Esophagus muscularis mucosa (tissue), 4 donors: Measurements from ENCODE around the gene EP400. TPM values are rescaled to one million over a fixed set of nuclear protein-coding genes. Genes with fewer than 3 reads are reported as not detected.

Experiments used
- DNase-seq: peaks from one replicate; pipeline ENCODE4 v3.0.0-alpha.2; 2017; ENCODE audit errors: extremely low spot score
- H3K27ac ChIP-seq, 4 donors: fragments of 200-600 bp; sonication (generic); replicated peaks in 1 of 4; 1 replicate in 3 of 4; 2 replicates in 1 of 4; pipeline ENCODE4 v1.5.1; 2016 to 2019; ENCODE audit warnings: mild to moderate bottlenecking in 1 of 4
- H3K27me3 ChIP-seq, 4 donors: fragments of 200-600 bp; sonication (generic); one replicate each; pipeline versions ENCODE4 v1.5.1 to v1.6.0; 2016 to 2019
- H3K36me3 ChIP-seq, 4 donors: fragments of 200-600 bp; sonication (generic); one replicate each; pipeline ENCODE4 v1.5.1; 2016 to 2019
- H3K4me1 ChIP-seq, 4 donors: fragments of 200-600 bp; sonication (generic); one replicate each; pipeline ENCODE4 v1.5.1; 2016 to 2019
- H3K4me3 ChIP-seq, 4 donors: fragments of 200-600 bp; sonication (generic); 1 replicate in 2 of 4; 2 replicates in 2 of 4; pipeline ENCODE4 v1.5.1; 2016 to 2019; ENCODE audit warnings: mild to moderate bottlenecking in 4 of 4, moderate library complexity in 1 of 4
- H3K9me3 ChIP-seq, 4 donors: fragments of 200-600 bp; sonication (generic); 1 replicate in 3 of 4; 2 replicates in 1 of 4; pipeline ENCODE4 v1.5.1; 2016 to 2019
- EP300 ChIP-seq: sonication (generic); formaldehyde crosslinking; IDR thresholded peaks from one replicate; pipeline ENCODE4 v1.6.1; 2017; ENCODE audit warnings: antibody characterized with exemption
- POLR2A ChIP-seq: fragments of 450-650 bp; IDR thresholded peaks from one replicate; pipeline ENCODE4 v1.6.1; 2017; ENCODE audit warnings: antibody characterized with exemption, moderate library complexity, mild to moderate bottlenecking, low read depth
- POLR2AphosphoS5 ChIP-seq, 2 donors: sonication (generic); formaldehyde crosslinking; IDR thresholded peaks; one replicate each; pipeline ENCODE4 v1.6.1; 2017; ENCODE audit warnings: antibody characterized with exemption in 2 of 2
- WGBS: methylation state at CpG from one replicate; pipeline ENCODE4 v1.1.5; 2018; 5-methylcytosine and 5-hydroxymethylcytosine counted together
- intact Hi-C: fragments of 100-400 bp; cut with DNase I; formaldehyde crosslinking; loops from one replicate; pipeline ENCODE4 v1.15.1; 2023
- total RNA-seq, 4 donors: library from RNA; depleted of rRNA; stranded (reverse); fragments of >200 nt; gene quantifications; one replicate each; pipeline versions ENCODE4 v1.1.0 to v1.2.1, GENCODE V29; 2016
- TF ChIP-seq, protein P1 (sequence below), 3 experiments: fragments of 200-600 bp in 2 of 3; fragments of 450-650 bp in 1 of 3; sonication (generic) in 2 of 3; IDR thresholded peaks; one replicate each; pipeline ENCODE4 v1.5.1; 2017 to 2019; ENCODE audit warnings: antibody characterized with exemption in 3 of 3, mild to moderate bottlenecking in 2 of 3, moderate library complexity in 1 of 3

EP400 gene
- total RNA-seq, 4 donors from 2014 or later, result 16.9 to 31.1 (median 22.4) TPM

DNA sequence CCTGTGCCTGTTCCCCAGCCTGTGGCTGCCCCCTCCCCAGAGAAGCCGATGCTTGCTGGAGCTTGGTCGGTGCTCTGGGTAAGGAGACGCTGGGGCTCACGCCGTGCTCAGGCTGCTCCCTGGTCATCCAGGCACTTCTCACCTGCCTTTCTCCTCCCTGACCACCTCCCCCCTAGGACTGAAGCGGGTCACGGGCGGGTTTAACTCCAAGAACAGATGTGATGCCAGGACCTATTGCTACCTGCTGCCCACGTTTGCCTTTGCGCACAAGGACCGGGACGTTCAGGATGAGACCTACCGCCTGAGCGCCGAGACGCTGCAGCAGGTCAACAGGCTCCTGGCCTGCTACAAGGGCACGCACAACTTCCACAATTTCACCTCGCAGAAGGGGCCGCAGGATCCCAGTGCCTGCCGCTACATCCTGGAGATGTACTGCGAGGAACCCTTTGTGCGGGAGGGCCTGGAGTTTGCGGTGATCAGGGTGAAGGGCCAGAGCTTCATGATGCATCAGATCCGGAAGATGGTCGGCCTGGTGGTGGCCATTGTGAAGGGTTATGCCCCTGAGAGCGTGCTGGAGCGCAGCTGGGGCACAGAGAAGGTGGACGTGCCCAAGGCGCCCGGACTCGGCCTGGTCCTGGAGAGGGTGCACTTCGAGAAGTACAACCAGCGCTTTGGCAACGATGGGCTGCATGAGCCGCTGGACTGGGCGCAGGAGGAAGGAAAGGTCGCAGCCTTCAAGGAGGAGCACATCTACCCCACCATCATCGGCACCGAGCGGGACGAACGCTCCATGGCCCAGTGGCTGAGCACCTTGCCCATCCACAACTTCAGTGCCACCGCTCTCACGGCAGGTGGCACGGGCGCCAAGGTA lies 8.4 kb upstream of the EP400 start:
- intact Hi-C loops, result no loop called here
- peaks cover 21 to 62% (median 54%) of the 10 kb centered on the region in 4 donors for H3K36me3 ChIP-seq
- TF ChIP-seq, protein P1, sequence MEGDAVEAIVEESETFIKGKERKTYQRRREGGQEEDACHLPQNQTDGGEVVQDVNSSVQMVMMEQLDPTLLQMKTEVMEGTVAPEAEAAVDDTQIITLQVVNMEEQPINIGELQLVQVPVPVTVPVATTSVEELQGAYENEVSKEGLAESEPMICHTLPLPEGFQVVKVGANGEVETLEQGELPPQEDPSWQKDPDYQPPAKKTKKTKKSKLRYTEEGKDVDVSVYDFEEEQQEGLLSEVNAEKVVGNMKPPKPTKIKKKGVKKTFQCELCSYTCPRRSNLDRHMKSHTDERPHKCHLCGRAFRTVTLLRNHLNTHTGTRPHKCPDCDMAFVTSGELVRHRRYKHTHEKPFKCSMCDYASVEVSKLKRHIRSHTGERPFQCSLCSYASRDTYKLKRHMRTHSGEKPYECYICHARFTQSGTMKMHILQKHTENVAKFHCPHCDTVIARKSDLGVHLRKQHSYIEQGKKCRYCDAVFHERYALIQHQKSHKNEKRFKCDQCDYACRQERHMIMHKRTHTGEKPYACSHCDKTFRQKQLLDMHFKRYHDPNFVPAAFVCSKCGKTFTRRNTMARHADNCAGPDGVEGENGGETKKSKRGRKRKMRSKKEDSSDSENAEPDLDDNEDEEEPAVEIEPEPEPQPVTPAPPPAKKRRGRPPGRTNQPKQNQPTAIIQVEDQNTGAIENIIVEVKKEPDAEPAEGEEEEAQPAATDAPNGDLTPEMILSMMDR (IDR thresholded peaks at IDR 0.05), result no peak
- no peak for TF ChIP-seq EP300
- TF ChIP-seq POLR2A, result no peak
- TF ChIP-seq POLR2AphosphoS5 (IDR thresholded peaks at IDR 0.05), result no peak

DNA sequence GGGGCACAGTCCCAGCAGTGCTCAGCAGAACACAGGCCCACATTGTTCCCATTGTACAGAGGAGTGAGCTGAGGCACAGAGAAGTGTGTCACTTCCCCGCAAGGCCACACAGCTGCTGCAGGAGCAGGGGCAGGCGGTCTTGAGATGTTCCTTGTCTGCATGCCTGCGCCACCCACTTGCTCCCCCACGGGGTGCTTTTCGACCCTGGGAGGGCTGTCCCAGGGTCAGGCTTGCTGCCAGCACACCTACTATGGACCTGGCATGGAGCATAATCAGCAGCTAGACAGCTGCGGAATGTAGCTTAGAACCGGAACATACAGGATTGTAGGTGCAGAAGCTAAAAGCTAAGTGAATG lies 7.8 kb upstream of the EP400 start:
- no peaks in the 10 kb centered on the region for H3K4me1 ChIP-seq
- no peak for TF ChIP-seq POLR2A
- no peak for TF ChIP-seq POLR2AphosphoS5 (IDR thresholded peaks at IDR 0.05)
- TF ChIP-seq EP300, result no peak
- TF ChIP-seq, protein P1 (IDR thresholded peaks at IDR 0.05), result no peak
- no peaks in the 10 kb centered on the region for H3K27me3 ChIP-seq
- no peak overlapping the region for H3K4me3 ChIP-seq
- no peaks in the 10 kb centered on the region for H3K9me3 ChIP-seq
- no peak overlapping the region for H3K27ac ChIP-seq
- peaks cover 21 to 62% (median 52%) of the 10 kb centered on the region in 4 donors for H3K36me3 ChIP-seq
- no peak for DNase-seq
- 90% methylated on average over 3 of the region's 7 CpGs for WGBS
- intact Hi-C loops, result no loop called here

More for the DNA sequence above, 8.4 kb upstream of the EP400 start:
- H3K27me3 ChIP-seq, result no peaks in the 10 kb centered on the region
- peaks cover 0 to 6% (median 0%) of the 10 kb centered on the region in 4 donors for H3K4me1 ChIP-seq
- H3K9me3 ChIP-seq, result no peaks in the 10 kb centered on the region
- H3K27ac ChIP-seq, result no peak overlapping the region
- WGBS, result 96% methylated on average over 39 of the region's 46 CpGs
- no peak overlapping the region for H3K4me3 ChIP-seq
- DNase-seq, result no peak

DNA sequence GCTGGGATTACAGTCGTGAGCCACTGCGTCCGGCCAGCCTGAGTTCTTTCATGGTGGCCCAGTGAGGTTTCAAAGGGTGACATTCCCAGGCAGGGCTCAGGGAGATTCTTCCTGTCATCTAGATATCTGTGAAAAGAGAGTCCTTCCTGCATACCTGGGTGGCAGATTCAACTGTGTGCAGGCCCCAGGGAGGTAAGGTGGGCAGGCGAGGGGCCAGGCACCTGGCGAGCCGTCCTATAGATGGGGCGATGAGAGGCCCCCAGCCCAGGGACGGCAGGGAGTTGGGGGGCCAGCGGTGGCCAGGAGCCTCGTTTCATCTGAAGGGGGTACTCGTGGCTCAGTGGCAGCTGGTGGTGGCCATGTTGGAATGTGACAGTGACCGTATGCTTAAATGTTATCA lies 7.1 kb upstream of the EP400 start:
- Histone ChIP-seq H3K4me3 (no peak overlapping the region), H3K4me1 (peaks cover 0 to 2% (median 0%) of the 10 kb centered on the region in 4 donors), H3K27ac (no peak overlapping the region), H3K9me3 (no peaks in the 10 kb centered on the region), H3K27me3 (no peaks in the 10 kb centered on the region), H3K36me3 (peaks cover 21 to 62% (median 52%) of the 10 kb centered on the region in 4 donors)
- 92% methylated on average over 12 of the region's 12 CpGs for WGBS
- TF ChIP-seq, protein P1 (IDR thresholded peaks at IDR 0.05), result no peak
- TF ChIP-seq POLR2A (no peak), POLR2AphosphoS5 (IDR thresholded peaks at IDR 0.05) (no peak), EP300 (no peak)
- intact Hi-C loops, result no loop called here
- DNase-seq, result no peak

DNA sequence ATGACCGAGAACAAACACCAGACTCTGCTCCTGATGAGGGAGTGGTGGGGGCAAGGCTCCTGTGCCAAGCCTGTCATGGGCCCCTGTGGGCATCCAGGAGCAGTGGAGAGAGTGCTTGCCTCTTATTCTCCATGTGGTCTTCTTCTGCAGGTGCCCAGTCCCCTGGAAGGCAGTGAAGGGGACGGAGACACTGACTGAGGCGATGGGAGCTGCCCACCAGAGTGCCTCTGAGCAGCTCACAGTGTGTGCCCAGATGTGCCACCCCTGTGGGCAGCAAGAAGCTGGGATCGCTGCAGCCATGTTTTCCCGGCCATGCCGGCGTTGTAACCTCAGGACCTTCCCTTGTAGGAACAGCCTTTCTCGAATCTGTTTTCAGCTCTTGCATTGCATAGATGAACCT lies 6.4 kb upstream of the EP400 start:
- Histone ChIP-seq H3K27me3 (no peaks in the 10 kb centered on the region), H3K9me3 (no peaks in the 10 kb centered on the region), H3K36me3 (peaks cover 21 to 62% (median 49%) of the 10 kb centered on the region in 4 donors), H3K27ac (no peak overlapping the region), H3K4me1 (peaks cover 0 to 7% (median 1%) of the 10 kb centered on the region in 4 donors), H3K4me3 (no peak overlapping the region)
- 88% methylated on average over 8 of the region's 8 CpGs for WGBS
- no peak for TF ChIP-seq EP300
- no peak for TF ChIP-seq POLR2AphosphoS5 (IDR thresholded peaks at IDR 0.05)
- no peak for TF ChIP-seq POLR2A
- TF ChIP-seq, protein P1 (IDR thresholded peaks at IDR 0.05), result no peak
- intact Hi-C loops, result no loop called here
- no peak for DNase-seq
